ENCODE results near the gene CHST10.

CHST10 gene

DNA sequence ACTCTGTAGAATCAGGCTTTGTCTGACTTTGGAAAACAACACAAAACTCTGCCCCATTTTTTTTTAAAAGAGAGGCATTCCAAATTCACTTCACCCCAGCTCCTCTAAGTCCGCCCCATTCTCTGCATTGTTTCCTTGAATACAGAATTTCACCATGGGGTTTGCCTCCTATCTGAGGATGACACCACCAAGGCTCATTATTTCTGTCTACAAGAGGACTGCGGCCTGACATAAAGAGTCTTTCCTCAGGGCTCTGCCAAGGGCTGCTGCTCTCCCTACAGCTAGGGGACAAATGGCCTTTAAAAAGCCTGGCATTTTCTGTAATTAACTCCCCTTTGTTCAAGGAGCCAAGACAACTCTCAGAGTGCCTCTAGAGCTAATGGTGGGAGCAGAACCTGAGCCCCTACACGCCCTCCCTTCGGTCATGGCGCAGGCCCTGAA lies 4.6 kb downstream of the CHST10 start:
- Histone ChIP-seq H3K9me3 (ENCODE audit: control insufficient read depth in 1 of 2, low read length in 2 of 2) (no peaks in the 10 kb centered on the region), H3K27ac (ENCODE audit: low read length) (no peak overlapping the region), H3K27me3 (ENCODE audit: low read depth, low read length) (no peaks in the 10 kb centered on the region), H3K36me3 (ENCODE audit: control insufficient read depth in 1 of 2, insufficient read depth in 2 of 2, low read length in 2 of 2) (no peaks in the 10 kb centered on the region), H3K4me3 (ENCODE audit: low read depth in 1 of 2, low read length in 2 of 2) (no peak overlapping the region), H3K4me1 (ENCODE audit: control insufficient read depth in 1 of 2, insufficient read depth in 2 of 2, low read length in 2 of 2) (peaks cover 0 to 12% of the 10 kb centered on the region in 2 donors)

DNA sequence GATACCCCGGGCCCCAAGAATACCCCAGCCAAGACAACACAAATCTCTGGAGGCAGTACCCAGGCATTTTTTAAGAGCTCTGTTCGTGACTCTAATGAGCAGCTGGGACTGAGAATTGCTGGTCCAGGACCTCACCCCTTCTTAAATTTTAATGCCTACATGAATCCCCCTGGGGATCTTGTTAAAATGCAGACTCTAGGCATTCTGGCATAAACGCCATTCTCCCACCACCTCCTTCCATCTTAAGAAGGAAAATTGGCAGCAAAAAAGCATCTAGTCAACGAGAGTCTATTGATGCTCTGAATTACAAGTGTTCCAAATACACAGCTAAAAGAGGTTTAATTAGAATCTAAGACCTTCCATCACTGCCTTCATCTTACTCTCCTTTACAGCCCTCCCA lies 5.0 kb downstream of the CHST10 start:
- Histone ChIP-seq H3K4me1 (ENCODE audit: control insufficient read depth in 1 of 2, insufficient read depth in 2 of 2, low read length in 2 of 2) (peaks cover 0 to 12% of the 10 kb centered on the region in 2 donors), H3K36me3 (ENCODE audit: control insufficient read depth in 1 of 2, insufficient read depth in 2 of 2, low read length in 2 of 2) (peaks cover 0 to under 1% of the 10 kb centered on the region in 2 donors), H3K27me3 (ENCODE audit: low read depth, low read length) (no peaks in the 10 kb centered on the region), H3K9me3 (ENCODE audit: control insufficient read depth in 1 of 2, low read length in 2 of 2) (no peaks in the 10 kb centered on the region), H3K27ac (ENCODE audit: low read length) (no peak overlapping the region), H3K4me3 (ENCODE audit: low read depth in 1 of 2, low read length in 2 of 2) (no peak overlapping the region)

DNA sequence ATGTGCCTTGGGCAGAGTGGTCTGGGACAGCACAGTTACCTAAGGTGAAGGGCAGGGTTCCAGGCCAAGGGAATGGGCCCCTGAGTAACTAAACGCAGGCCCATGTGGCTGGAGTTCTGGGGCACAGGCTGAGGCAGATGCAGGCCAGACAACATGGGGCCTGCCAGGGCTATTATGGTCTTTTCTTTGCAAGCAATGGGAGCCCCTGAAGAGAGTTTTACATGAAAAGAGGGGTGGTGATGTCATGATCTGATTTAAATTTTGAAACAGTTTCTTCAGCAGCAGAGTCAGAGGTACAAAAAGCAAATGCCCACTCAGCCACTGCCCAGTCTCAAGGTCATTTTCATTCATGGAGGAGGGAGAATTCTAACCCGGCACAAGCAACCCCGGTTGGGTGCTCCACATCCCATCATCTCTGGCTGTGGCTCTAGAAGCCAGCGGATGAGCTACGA lies 5.6 kb downstream of the CHST10 start:
- Histone ChIP-seq H3K4me3 (ENCODE audit: low read depth in 1 of 2, low read length in 2 of 2) (no peak overlapping the region), H3K27ac (ENCODE audit: low read length) (no peak overlapping the region), H3K27me3 (ENCODE audit: low read depth, low read length) (no peaks in the 10 kb centered on the region), H3K36me3 (ENCODE audit: control insufficient read depth in 1 of 2, insufficient read depth in 2 of 2, low read length in 2 of 2) (peaks cover 0 to 7% of the 10 kb centered on the region in 2 donors), H3K4me1 (ENCODE audit: control insufficient read depth in 1 of 2, insufficient read depth in 2 of 2, low read length in 2 of 2) (peaks cover 0 to 12% of the 10 kb centered on the region in 2 donors), H3K9me3 (ENCODE audit: control insufficient read depth in 1 of 2, low read length in 2 of 2) (no peaks in the 10 kb centered on the region)

DNA sequence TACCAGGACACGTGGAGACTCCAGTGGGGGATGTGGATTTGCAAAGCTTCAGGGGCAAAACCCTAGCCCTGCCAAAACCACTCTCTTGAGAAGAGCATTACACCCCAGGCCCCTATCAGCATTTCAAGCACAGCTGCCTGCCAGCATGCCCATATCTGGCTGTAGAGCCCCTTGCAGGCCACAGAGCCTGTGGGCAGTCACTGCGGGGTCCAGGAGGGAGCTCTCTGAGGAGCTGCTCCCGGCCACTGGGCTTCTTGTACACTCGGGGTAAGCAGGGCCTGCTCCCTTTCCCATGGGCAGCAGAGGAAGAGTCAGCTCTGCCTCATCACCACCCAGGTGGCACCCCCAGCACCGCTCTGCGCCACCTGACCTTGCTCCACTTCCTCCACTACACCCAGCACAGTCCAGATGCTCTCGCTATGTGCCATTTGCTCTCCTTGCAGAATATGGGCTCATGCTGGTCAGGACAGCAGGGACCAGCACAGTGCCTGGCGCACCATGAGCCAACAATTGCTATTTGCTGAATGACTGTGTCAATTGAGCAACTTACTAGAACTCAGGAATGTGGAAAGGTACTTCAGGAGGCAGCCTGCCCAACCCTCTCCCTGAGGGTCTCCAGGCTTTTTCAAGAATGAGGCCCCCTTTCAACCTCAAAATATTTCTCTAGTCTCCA lies 7.4 kb downstream of the CHST10 start:
- no peak overlapping the region for H3K27ac ChIP-seq (ENCODE audit: low read length)
- H3K36me3 ChIP-seq (ENCODE audit: control insufficient read depth in 1 of 2, insufficient read depth in 2 of 2, low read length in 2 of 2): peaks cover 0 to 22% of the 10 kb centered on the region in 2 donors
- no peaks in the 10 kb centered on the region for H3K4me1 ChIP-seq (ENCODE audit: control insufficient read depth in 1 of 2, insufficient read depth in 2 of 2, low read length in 2 of 2)
- H3K9me3 ChIP-seq (ENCODE audit: control insufficient read depth in 1 of 2, low read length in 2 of 2): no peaks in the 10 kb centered on the region
- no peak overlapping the region for H3K4me3 ChIP-seq (ENCODE audit: low read depth in 1 of 2, low read length in 2 of 2)
- H3K27me3 ChIP-seq (ENCODE audit: low read depth, low read length): no peaks in the 10 kb centered on the region

DNA sequence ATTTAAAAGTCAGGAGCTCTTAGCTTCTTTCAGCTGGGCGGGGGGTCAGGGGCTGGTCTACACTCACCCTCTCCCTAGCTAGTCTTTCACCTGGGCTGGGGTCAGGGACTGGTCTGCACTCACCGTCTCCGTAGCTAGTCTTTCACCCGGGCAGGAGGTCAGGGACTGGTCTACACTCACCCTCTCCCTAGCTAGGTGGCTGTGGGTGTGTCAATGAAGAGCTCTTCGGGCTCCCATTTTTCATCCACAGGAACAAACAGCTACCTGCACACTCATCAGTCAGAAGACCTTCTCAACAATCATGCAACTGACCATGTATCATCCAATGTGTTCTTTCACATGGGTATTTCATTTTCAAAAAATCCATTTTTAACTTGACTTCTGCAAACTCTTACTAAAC lies 8.0 kb downstream of the CHST10 start:
- peaks cover 0 to 29% of the 10 kb centered on the region in 2 donors for H3K36me3 ChIP-seq (ENCODE audit: control insufficient read depth in 1 of 2, insufficient read depth in 2 of 2, low read length in 2 of 2)
- H3K27me3 ChIP-seq (ENCODE audit: low read depth, low read length): no peaks in the 10 kb centered on the region
- H3K27ac ChIP-seq (ENCODE audit: low read length): no peak overlapping the region
- no peaks in the 10 kb centered on the region for H3K4me1 ChIP-seq (ENCODE audit: control insufficient read depth in 1 of 2, insufficient read depth in 2 of 2, low read length in 2 of 2)
- no peaks in the 10 kb centered on the region for H3K9me3 ChIP-seq (ENCODE audit: control insufficient read depth in 1 of 2, low read length in 2 of 2)
- H3K4me3 ChIP-seq (ENCODE audit: low read depth in 1 of 2, low read length in 2 of 2): no peak overlapping the region

DNA sequence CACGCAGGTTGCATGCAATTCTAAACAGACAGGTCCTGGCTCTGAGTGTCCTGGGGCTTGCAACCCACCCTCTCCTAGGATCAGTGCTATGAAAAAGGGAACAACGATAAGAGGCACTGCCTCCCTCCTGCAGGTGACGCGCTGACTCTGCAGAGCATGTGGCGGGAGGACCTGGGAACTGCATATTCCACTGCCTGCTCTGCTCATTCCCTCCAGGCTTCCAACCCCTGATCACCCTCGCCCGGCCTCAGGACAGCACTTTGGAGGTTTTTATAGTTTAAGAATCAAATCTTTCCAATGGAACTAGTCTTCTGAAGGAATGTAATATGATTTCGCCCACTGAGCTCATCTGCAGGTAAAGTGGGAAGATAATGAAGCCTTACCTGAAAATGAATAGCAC lies 8.5 kb downstream of the CHST10 start:
- Histone ChIP-seq H3K27ac (ENCODE audit: low read length) (no peak overlapping the region), H3K9me3 (ENCODE audit: control insufficient read depth in 1 of 2, low read length in 2 of 2) (no peaks in the 10 kb centered on the region), H3K4me1 (ENCODE audit: control insufficient read depth in 1 of 2, insufficient read depth in 2 of 2, low read length in 2 of 2) (no peaks in the 10 kb centered on the region), H3K36me3 (ENCODE audit: control insufficient read depth in 1 of 2, insufficient read depth in 2 of 2, low read length in 2 of 2) (peaks cover 0 to 34% of the 10 kb centered on the region in 2 donors), H3K27me3 (ENCODE audit: low read depth, low read length) (no peaks in the 10 kb centered on the region), H3K4me3 (ENCODE audit: low read depth in 1 of 2, low read length in 2 of 2) (no peak overlapping the region)

DNA sequence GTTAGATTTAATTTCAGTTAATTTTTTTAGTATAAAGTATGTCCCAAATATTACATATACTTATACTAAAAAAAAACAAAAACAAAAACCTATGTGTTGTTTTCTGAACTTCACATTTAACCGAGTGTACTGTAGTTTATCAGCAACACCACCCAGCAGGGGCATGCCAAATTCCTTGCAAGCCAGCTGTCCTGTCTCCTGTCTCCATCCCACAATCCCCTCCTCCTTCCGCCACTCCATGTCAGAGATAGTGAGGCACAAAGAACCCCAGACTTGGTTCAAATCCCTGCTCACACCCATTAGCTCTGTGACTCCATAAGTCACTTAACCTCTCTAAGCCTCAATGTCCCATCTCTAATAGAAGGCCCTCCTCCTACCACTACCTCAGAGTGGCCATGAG lies 9.4 kb downstream of the CHST10 start:
- H3K27me3 ChIP-seq (ENCODE audit: low read depth, low read length): no peaks in the 10 kb centered on the region
- no peak overlapping the region for H3K27ac ChIP-seq (ENCODE audit: low read length)
- no peaks in the 10 kb centered on the region for H3K9me3 ChIP-seq (ENCODE audit: control insufficient read depth in 1 of 2, low read length in 2 of 2)
- no peaks in the 10 kb centered on the region for H3K4me1 ChIP-seq (ENCODE audit: control insufficient read depth in 1 of 2, insufficient read depth in 2 of 2, low read length in 2 of 2)
- H3K36me3 ChIP-seq (ENCODE audit: control insufficient read depth in 1 of 2, insufficient read depth in 2 of 2, low read length in 2 of 2): peaks cover 0 to 34% of the 10 kb centered on the region in 2 donors
- no peak overlapping the region for H3K4me3 ChIP-seq (ENCODE audit: low read depth in 1 of 2, low read length in 2 of 2)

DNA sequence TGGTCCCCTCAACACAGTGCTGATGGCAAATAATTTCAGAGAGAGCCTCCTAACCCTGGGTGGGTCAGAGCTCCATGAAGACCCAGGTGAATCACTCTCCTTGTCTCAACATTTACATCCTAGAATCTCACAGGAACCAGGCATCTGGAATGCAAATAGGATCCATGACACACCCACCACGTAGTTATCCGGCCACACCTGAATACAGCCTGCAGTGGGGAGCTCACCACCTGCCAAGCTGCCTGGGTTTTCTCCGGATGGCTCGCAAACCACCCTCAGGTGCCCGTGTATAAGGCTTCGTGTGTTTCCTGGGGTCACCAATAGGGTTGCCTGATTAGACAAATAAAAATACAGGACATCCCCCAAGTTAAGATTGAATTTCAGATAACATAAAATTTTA lies 9.9 kb downstream of the CHST10 start:
- Histone ChIP-seq H3K27ac (ENCODE audit: low read length) (no peak overlapping the region), H3K9me3 (ENCODE audit: control insufficient read depth in 1 of 2, low read length in 2 of 2) (no peaks in the 10 kb centered on the region), H3K36me3 (ENCODE audit: control insufficient read depth in 1 of 2, insufficient read depth in 2 of 2, low read length in 2 of 2) (peaks cover 0 to 34% of the 10 kb centered on the region in 2 donors), H3K4me1 (ENCODE audit: control insufficient read depth in 1 of 2, insufficient read depth in 2 of 2, low read length in 2 of 2) (no peaks in the 10 kb centered on the region), H3K4me3 (ENCODE audit: low read depth in 1 of 2, low read length in 2 of 2) (no peak overlapping the region), H3K27me3 (ENCODE audit: low read depth, low read length) (no peaks in the 10 kb centered on the region)

DNA sequence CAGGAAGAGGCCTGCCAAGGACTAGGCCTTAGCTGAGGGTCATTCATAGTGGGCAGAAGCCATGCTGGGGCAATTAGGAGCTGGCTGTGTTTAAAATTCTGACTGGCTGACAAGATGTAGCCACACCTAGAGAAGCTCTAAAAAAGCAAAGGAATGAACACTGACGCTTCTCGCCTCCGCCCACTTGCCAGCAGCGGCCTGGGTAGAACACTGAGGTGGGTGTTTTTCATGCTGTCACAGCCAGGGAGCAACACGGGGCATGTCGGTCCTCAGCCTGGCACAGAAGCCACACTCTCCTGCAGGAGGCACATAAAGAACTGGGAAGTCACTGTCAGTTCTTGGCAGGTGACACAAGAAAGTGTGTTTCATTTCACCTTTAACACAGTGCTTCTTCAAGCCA lies 10.4 kb downstream of the CHST10 start:
- H3K36me3 ChIP-seq (ENCODE audit: control insufficient read depth in 1 of 2, insufficient read depth in 2 of 2, low read length in 2 of 2): peaks cover 0 to 38% of the 10 kb centered on the region in 2 donors
- H3K27ac ChIP-seq (ENCODE audit: low read length): no peak overlapping the region
- no peaks in the 10 kb centered on the region for H3K4me1 ChIP-seq (ENCODE audit: control insufficient read depth in 1 of 2, insufficient read depth in 2 of 2, low read length in 2 of 2)
- no peaks in the 10 kb centered on the region for H3K9me3 ChIP-seq (ENCODE audit: control insufficient read depth in 1 of 2, low read length in 2 of 2)
- no peaks in the 10 kb centered on the region for H3K27me3 ChIP-seq (ENCODE audit: low read depth, low read length)
- no peak overlapping the region for H3K4me3 ChIP-seq (ENCODE audit: low read depth in 1 of 2, low read length in 2 of 2)

DNA sequence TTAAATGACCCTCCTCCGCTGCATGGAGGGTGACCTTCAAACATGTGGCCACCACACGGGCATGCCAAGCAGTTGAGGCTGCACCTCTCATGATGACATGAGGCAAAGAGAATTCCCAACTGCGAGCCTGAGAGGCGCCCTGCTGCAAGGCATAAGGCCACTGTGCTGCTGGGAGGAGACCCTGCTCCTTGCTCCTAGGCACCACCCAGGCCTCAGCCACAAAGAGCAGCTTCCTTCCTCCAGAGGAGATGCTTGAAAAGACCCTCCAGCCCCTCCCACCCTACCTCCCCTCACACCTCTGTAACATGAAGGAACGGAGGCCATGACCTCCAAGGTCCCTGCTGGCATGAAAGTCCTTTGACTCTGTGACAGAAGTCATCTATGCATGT lies 11.4 kb downstream of the CHST10 start:
- Histone ChIP-seq H3K27ac (ENCODE audit: low read length) (no peak overlapping the region), H3K4me1 (ENCODE audit: control insufficient read depth in 1 of 2, insufficient read depth in 2 of 2, low read length in 2 of 2) (no peaks in the 10 kb centered on the region), H3K4me3 (ENCODE audit: low read depth in 1 of 2, low read length in 2 of 2) (no peak overlapping the region), H3K9me3 (ENCODE audit: control insufficient read depth in 1 of 2, low read length in 2 of 2) (no peaks in the 10 kb centered on the region), H3K27me3 (ENCODE audit: low read depth, low read length) (no peaks in the 10 kb centered on the region), H3K36me3 (ENCODE audit: control insufficient read depth in 1 of 2, insufficient read depth in 2 of 2, low read length in 2 of 2) (peaks cover 0 to 47% of the 10 kb centered on the region in 2 donors)

DNA sequence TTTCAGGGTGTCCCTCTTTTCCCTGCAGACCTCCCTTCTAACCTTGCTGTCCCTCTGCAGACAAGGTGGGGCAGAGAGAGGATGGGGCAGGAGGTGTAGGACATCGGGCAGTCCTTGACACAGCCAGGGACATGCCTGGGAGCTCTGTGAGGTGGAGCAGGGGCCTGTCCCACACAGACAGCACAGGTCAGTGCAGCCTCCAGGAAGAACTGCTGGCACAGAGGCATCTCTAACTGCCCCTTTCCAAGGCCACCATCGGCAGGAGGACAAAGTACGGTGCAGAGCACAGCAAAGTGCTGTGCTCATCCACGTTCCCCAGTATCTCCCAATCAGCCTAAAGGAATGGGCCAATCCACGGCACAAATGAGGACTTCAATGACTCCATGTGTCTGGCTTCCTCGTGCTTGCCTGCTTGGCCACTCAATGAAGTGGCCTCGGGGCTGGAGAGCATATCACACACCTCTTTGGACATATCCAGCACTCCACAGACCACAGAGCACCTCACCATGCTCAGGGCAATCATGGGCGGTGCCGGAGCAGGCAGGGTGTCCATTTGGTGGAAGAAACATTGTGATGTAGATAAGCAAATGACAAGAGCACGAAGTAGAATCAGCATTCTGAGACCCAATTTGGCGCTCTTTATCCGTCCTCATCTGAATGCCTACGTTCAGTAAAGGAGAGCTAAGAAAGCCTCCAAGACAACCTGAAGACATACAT lies 11.9 kb downstream of the CHST10 start:
- no peaks in the 10 kb centered on the region for H3K27me3 ChIP-seq (ENCODE audit: low read depth, low read length)
- no peaks in the 10 kb centered on the region for H3K9me3 ChIP-seq (ENCODE audit: control insufficient read depth in 1 of 2, low read length in 2 of 2)
- no peak overlapping the region for H3K4me3 ChIP-seq (ENCODE audit: low read depth in 1 of 2, low read length in 2 of 2)
- H3K36me3 ChIP-seq (ENCODE audit: control insufficient read depth in 1 of 2, insufficient read depth in 2 of 2, low read length in 2 of 2): peaks cover 0 to 49% of the 10 kb centered on the region in 2 donors
- H3K27ac ChIP-seq (ENCODE audit: low read length): no peak overlapping the region
- no peaks in the 10 kb centered on the region for H3K4me1 ChIP-seq (ENCODE audit: control insufficient read depth in 1 of 2, insufficient read depth in 2 of 2, low read length in 2 of 2)
